Heart left ventricle (tissue), 16 donors: ENCODE data around the gene MCUB. TPM values are rescaled to one million over a fixed set of nuclear protein-coding genes. Genes with fewer than 3 reads are reported as not detected.

Experiments used
- ATAC-seq, 4 donors: fragments of 200-7000 bp; cut with Tn5 transposase; one replicate each; pipeline ENCODE4 v1.9.1; 2020 to 2022; ENCODE audit warnings: moderate library complexity in 4 of 4, mild to moderate bottlenecking in 3 of 4, moderate number of reproducible peaks in 1 of 4
- DNase-seq, 5 donors: peaks; one replicate each; pipeline ENCODE4 v3.0.0-alpha.2; 2020
- H3K27ac ChIP-seq, 12 donors: fragments of 200-600 bp; sonication (generic) in 4 of 12; one replicate each; pipeline versions ENCODE4 v1.5.0 to v1.8.0; 2016 to 2022; ENCODE audit warnings: mild to moderate bottlenecking in 2 of 12
- H3K27me3 ChIP-seq, 9 donors: fragments of 200-600 bp; sonication (generic) in 2 of 9; one replicate each; pipeline versions ENCODE4 v1.5.1 to v1.8.0; 2016 to 2022; ENCODE audit warnings: mild to moderate bottlenecking in 3 of 9
- H3K36me3 ChIP-seq, 9 donors: fragments of 200-600 bp; sonication (generic) in 2 of 9; one replicate each; pipeline versions ENCODE4 v1.5.0 to v1.8.0; 2018 to 2022; ENCODE audit warnings: mild to moderate bottlenecking in 2 of 9
- H3K4me1 ChIP-seq, 12 donors: fragments of 200-600 bp; sonication (generic) in 4 of 12; one replicate each; pipeline versions ENCODE4 v1.5.0 to v1.8.0; 2016 to 2022; ENCODE audit warnings: mild to moderate bottlenecking in 3 of 12
- H3K4me3 ChIP-seq, 12 donors: fragments of 200-600 bp; sonication (generic) in 4 of 12; one replicate each; pipeline versions ENCODE4 v1.5.0 to v1.8.0; 2017 to 2022; ENCODE audit warnings: mild to moderate bottlenecking in 9 of 12, moderate library complexity in 4 of 12
- H3K9me3 ChIP-seq, 12 donors: fragments of 200-600 bp; sonication (generic) in 4 of 12; one replicate each; pipeline versions ENCODE4 v1.5.0 to v1.8.0; 2016 to 2022; ENCODE audit warnings: mild to moderate bottlenecking in 1 of 12
- POLR2A ChIP-seq, 2 donors: fragments of 450-650 bp; IDR thresholded peaks; one replicate each; pipeline ENCODE4 v1.6.1; 2017; ENCODE audit warnings: antibody characterized with exemption in 2 of 2, mild to moderate bottlenecking in 2 of 2, moderate library complexity in 2 of 2
- WGBS, 4 donors: extraction: QIAGEN DNeasy Blood & Tissue Kit in 2 of 4; methylation state at CpG; one replicate each; pipeline versions ENCODE4 v1.1.5 to v1.1.7; 2013 to 2018; 5-methylcytosine and 5-hydroxymethylcytosine counted together
- intact Hi-C, 10 donors: fragments of 100-400 bp; cut with DNase I; formaldehyde crosslinking; loops; one replicate each; pipeline versions ENCODE4 v1.11.1 to v1.14.2; 2022
- polyA plus RNA-seq, 2 donors: library from polyadenylated mRNA; stranded (reverse); fragments of 200-250 nt; gene quantifications; one replicate each; pipeline ENCODE4 v1.2.3, GENCODE V29; 2013
- total RNA-seq, 9 donors: library from RNA; depleted of rRNA in 2 of 9; stranded (reverse); fragments of >200 nt in 2 of 9; fragmentation: NEBNext Ultra II Directional in 3 of 9; extraction: Animal tissue kit (Norgen Biotek cat#: 25700) in 3 of 9; gene quantifications; one replicate each; pipeline versions ENCODE4 v1.1.0 to v1.2.4, GENCODE V29; 2016 to 2023
- TF ChIP-seq, protein P1 (sequence below), 12 donors: fragments of 200-600 bp; sonication (generic) in 4 of 12; IDR thresholded peaks; one replicate each; pipeline versions ENCODE4 v1.5.0 to v1.8.0; 2018 to 2022; ENCODE audit warnings: antibody characterized with exemption in 12 of 12, mild to moderate bottlenecking in 5 of 12
- donor health status: ischemic (EF 13 %, LVEDD 7.1; RV severe dilation, severe dysfunction).
- donor health status: healthy with polysubstance abuse.
- donor health status: DM: no; HTN: yes; CAD: no.
- donor health status: DM: no; HTN: no; CAD: no.
- donor health status: ischemic (EF 25% LVEDD 6.9; RV normal size, moderate dysfunction).
- donor health status: ischemic (EF 25% LVEDD 5.7; RV mildly dilated, moderate dysfunction).
- donor health status: healthy.
- donor health status: DM: yes; HTN: yes; CAD: no.
- donor health status: ischemic (EF 35%, LVEDD 5.7; RV mildly dilated, moderate dysfunction).
- donor health status: nonischemic (EF 11% LVEDD 7.7; RV severe dilation, severe dysfunction).
- donor health status: DM: yes; HTN: yes; CAD: no.
- donor health status: PGD.
- donor health status: ischemic (EF 29% LVEDD 5.4; RV normal size, mild dysfunction).
- donor health status: nonischemic (EF 23%, LVEDD 6.1; RV moderate dilation, normal function).

The MCUB gene
- total and polyA plus RNA-seq, 11 donors = 1.6 to 15.1 (median 4.3) TPM

DNA sequence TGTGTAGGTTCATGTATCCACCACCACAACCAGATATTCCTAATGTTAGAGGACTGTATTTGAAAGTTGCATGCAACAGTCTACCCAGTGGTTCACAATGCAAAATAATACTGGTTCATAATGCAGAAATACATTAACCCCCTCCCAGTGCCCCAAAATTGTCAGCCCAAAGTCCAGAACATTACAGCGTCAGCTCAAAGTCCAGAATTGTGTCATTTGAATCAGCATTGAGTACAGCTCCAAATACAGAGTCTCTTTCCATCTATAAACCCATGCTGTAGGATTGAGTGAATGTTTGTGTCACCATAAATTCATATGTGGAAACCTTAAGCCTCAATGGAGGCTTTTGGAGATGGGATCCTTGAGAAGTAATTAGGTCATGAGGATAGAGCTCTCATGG lies 54.0 kb downstream of the MCUB start:
- TF ChIP-seq POLR2A (IDR thresholded peaks at IDR 0.05) = no peak
- Histone ChIP-seq H3K27me3 (no peaks in the 10 kb centered on the region), H3K4me3 (no peak overlapping the region), H3K9me3 (peaks cover 0 to 11% (median 0%) of the 10 kb centered on the region in 12 donors), H3K36me3 (no peaks in the 10 kb centered on the region), H3K4me1 (peaks cover 0 to 13% (median 0%) of the 10 kb centered on the region in 12 donors), H3K27ac (no peak overlapping the region)
- DNase-seq = no peak
- ATAC-seq = no peak
- 94 to 100% (median 97%) methylated on average over 1 of the region's 1 CpG for WGBS, 4 donors
- intact Hi-C loops = no loop called here

DNA sequence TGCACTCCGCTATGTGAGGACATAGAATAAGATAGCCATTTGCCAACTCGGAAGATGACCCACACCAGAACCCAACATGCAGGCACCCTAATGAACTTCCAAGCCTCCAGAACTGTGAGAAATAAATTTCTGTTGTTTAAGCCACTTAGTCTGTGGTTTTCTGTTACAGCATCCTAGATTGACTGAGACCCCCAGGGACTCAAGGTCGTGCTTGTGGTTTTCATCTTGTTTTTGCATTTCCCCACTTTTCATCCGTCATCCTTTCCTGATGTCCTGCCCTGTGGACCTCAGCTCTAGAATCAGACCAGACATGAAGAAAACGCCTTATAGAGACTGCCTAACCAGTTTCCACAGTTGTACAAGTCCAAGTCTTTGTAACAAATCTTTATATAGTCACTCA lies 54.4 kb downstream of the MCUB start:
- intact Hi-C loops = no loop called here
- WGBS, 4 donors = 78 to 85% (median 82%) methylated on average over 5 of the region's 5 CpGs
- Histone ChIP-seq H3K9me3 (peaks cover 0 to 11% (median 0%) of the 10 kb centered on the region in 12 donors), H3K36me3 (no peaks in the 10 kb centered on the region), H3K27ac (no peak overlapping the region), H3K4me1 (peaks cover 0 to 10% (median 0%) of the 10 kb centered on the region in 12 donors), H3K27me3 (no peaks in the 10 kb centered on the region), H3K4me3 (no peak overlapping the region)
- DNase-seq (no peak), ATAC-seq (no peak)
- no peak for TF ChIP-seq POLR2A (IDR thresholded peaks at IDR 0.05)
- TF ChIP-seq, protein P1, sequence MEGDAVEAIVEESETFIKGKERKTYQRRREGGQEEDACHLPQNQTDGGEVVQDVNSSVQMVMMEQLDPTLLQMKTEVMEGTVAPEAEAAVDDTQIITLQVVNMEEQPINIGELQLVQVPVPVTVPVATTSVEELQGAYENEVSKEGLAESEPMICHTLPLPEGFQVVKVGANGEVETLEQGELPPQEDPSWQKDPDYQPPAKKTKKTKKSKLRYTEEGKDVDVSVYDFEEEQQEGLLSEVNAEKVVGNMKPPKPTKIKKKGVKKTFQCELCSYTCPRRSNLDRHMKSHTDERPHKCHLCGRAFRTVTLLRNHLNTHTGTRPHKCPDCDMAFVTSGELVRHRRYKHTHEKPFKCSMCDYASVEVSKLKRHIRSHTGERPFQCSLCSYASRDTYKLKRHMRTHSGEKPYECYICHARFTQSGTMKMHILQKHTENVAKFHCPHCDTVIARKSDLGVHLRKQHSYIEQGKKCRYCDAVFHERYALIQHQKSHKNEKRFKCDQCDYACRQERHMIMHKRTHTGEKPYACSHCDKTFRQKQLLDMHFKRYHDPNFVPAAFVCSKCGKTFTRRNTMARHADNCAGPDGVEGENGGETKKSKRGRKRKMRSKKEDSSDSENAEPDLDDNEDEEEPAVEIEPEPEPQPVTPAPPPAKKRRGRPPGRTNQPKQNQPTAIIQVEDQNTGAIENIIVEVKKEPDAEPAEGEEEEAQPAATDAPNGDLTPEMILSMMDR (IDR thresholded peaks at IDR 0.05) = no peak

DNA sequence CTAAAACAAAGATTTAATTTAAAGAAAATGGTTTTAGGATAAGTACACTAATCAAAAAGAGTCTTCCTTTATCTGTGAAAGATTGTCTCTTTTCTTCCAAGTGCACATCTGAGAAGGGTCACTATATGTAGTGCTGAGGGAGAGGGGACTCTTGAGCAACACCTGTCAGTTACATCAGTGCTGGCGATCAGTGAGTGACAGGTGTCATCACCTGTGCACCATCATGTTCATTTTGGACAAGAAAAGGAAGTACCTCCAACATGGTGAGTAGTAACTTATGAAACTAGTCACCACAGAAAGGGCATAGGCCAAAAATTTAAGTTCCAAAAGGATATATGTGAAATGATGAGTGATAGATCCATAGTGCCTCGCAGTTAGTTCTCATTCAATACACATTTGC lies 55.7 kb downstream of the MCUB start:
- peaks cover 0 to 9% (median 0%) of the 10 kb centered on the region in 12 donors for H3K4me1 ChIP-seq
- no peak overlapping the region for H3K4me3 ChIP-seq
- H3K27ac ChIP-seq = no peak overlapping the region
- DNase-seq (no peak), ATAC-seq (no peak)
- WGBS, 4 donors = 90 to 94% (median 91%) methylated on average over 2 of the region's 2 CpGs
- H3K9me3 ChIP-seq = peaks cover 0 to 11% (median 0%) of the 10 kb centered on the region in 12 donors
- intact Hi-C loops = no loop called here
- TF ChIP-seq, protein P1 (IDR thresholded peaks at IDR 0.05) = no peak
- TF ChIP-seq POLR2A (IDR thresholded peaks at IDR 0.05) = no peak
- H3K27me3 ChIP-seq = no peaks in the 10 kb centered on the region
- H3K36me3 ChIP-seq = no peaks in the 10 kb centered on the region

DNA sequence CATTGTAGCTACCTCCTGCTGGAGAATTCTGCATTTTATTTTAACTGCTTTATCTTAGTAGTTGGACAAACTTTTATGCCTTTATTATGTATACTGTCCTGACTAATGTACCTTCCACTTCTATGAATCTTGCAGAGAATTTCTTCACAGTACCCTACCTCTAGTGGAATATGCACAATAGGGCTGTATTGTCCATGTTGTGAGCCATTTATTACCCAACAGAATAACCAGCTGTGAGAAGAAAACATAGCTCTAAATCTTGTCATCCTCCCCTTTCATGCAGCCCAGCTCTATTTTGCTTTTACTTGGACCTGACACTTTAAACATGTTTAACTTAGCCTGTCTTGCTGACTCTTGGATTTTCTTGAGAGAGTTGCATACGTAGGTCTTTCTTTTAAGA lies 56.2 kb downstream of the MCUB start:
- no peak for DNase-seq
- Histone ChIP-seq H3K36me3 (no peaks in the 10 kb centered on the region), H3K4me1 (peaks cover 0 to 4% (median 0%) of the 10 kb centered on the region in 12 donors), H3K27ac (no peak overlapping the region), H3K27me3 (no peaks in the 10 kb centered on the region), H3K4me3 (no peak overlapping the region), H3K9me3 (peaks cover 0 to 6% (median 0%) of the 10 kb centered on the region in 12 donors)
- TF ChIP-seq POLR2A (IDR thresholded peaks at IDR 0.05) = no peak
- TF ChIP-seq, protein P1 (IDR thresholded peaks at IDR 0.05) = no peak
- WGBS, 4 donors = 88 to 96% (median 94%) methylated on average over 1 of the region's 1 CpG
- no peak for ATAC-seq
- intact Hi-C loops = no loop called here

DNA sequence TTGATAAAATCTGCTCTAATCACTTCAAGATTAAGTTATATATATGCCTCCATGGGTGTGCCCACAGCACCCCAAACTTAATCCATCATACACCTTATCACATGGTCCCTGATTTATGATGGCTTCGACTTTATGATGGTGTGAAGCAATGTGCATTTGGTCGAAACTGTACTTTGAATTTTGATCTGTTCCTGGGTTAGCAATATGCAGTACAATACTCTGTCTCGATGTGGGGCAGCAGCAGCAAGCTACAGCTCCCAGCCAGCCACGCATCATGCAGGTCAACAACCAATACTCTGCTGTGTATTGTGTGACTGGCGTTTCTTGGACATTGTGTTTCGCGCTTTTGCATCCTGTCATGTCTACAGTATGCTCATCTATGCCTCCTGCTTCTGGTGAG lies 62.6 kb downstream of the MCUB start:
- Histone ChIP-seq H3K4me1 (peaks cover 0 to 3% (median 0%) of the 10 kb centered on the region in 12 donors), H3K27me3 (no peaks in the 10 kb centered on the region), H3K4me3 (no peak overlapping the region), H3K9me3 (no peaks in the 10 kb centered on the region), H3K27ac (no peak overlapping the region), H3K36me3 (no peaks in the 10 kb centered on the region)
- DNase-seq (no peak), ATAC-seq (no peak)
- 90 to 95% (median 93%) methylated on average over 7 of the region's 7 CpGs for WGBS, 4 donors
- intact Hi-C loops = no loop called here
- TF ChIP-seq, protein P1 (IDR thresholded peaks at IDR 0.05) = no peak
- no peak for TF ChIP-seq POLR2A (IDR thresholded peaks at IDR 0.05)
